Measurements from ENCODE around the gene NPTN. TPM values are rescaled to one million over a fixed set of nuclear protein-coding genes. Genes with fewer than 3 reads are reported as not detected.

NPTN gene
- total RNA-seq, 2 experiments from 2014 or later, result 31.4 to 33.0 TPM

Other genes with a start within 250 kb of the NPTN start
- not detected for gene REC114, start 190.2 kb downstream of the NPTN start, total RNA-seq
- gene CD276, start 51.0 kb upstream of the NPTN start, total RNA-seq, result not detected
- not detected for gene INSYN1, start 120.0 kb upstream of the NPTN start, total RNA-seq
- not detected for gene TBC1D21, start 240.2 kb upstream of the NPTN start, total RNA-seq

Measured in activated CD8-positive, alpha-beta T cell treated with anti-CD3 and anti-CD28 coated beads, Interleukin-2, amount 10 ng/mL, durations not matched to agents 7 days and 5 days (primary cell).